Measurements from ENCODE around the gene KRT86.

KRT86 gene

GRCh38 chr12:52323001-52323400, 48.6 kb downstream of the KRT86 start:
- Histone ChIP-seq H4K20me1 (ENCODE audit: insufficient read depth, low read length) (no peaks in the 10 kb centered on the region), H3K79me2 (ENCODE audit: low read length) (no peaks in the 10 kb centered on the region), H3K9me3 (ENCODE audit: insufficient read depth, low read length) (no peaks in the 10 kb centered on the region), H3K27ac (ENCODE audit: low read length) (no peak overlapping the region), H3K36me3 (replicated peaks; ENCODE audit: low read depth, low read length) (no peaks in the 10 kb centered on the region), H3K4me2 (ENCODE audit: low read length) (no peak overlapping the region), H3K27me3 (ENCODE audit: low read depth, low read length) (peaks cover 52% of the 10 kb centered on the region), H2AFZ (ENCODE audit: low read depth, low read length) (no peak overlapping the region), H3K9ac (ENCODE audit: low read length) (no peak overlapping the region), H3K4me3 (ENCODE audit: low read length) (no peak overlapping the region), H3K4me1 (ENCODE audit: low read length) (peaks cover 12% of the 10 kb centered on the region)
- no peak for TF ChIP-seq CTCF (IDR thresholded peaks at IDR 0.05; ENCODE audit: low read depth, low read length)
- no peak for TF ChIP-seq EZH2phosphoT487 (IDR thresholded peaks at IDR 0.05; ENCODE audit: low read depth)

- H3K36me3 ChIP-seq (replicated peaks; ENCODE audit: low read depth, low read length) = no peaks in the 10 kb centered on the region
- peaks cover 52% of the 10 kb centered on the region for H3K27me3 ChIP-seq (ENCODE audit: low read depth, low read length)
Observed at GRCh38 chr12:52323416-52324152, 49.1 kb downstream of the KRT86 start.

GRCh38 chr12:52324153-52324444, 49.7 kb downstream of the KRT86 start:
- no peaks in the 10 kb centered on the region for H3K36me3 ChIP-seq (replicated peaks; ENCODE audit: low read depth, low read length)
- H3K4me2 ChIP-seq (ENCODE audit: low read length) = no peak overlapping the region
- H3K9me3 ChIP-seq (ENCODE audit: insufficient read depth, low read length) = no peaks in the 10 kb centered on the region
- TF ChIP-seq EZH2phosphoT487 (IDR thresholded peaks at IDR 0.05; ENCODE audit: low read depth) (no peak), CTCF (IDR thresholded peaks at IDR 0.05; ENCODE audit: low read depth, low read length) (no peak)
- H4K20me1 ChIP-seq (ENCODE audit: insufficient read depth, low read length) = no peaks in the 10 kb centered on the region
- no peak overlapping the region for H3K9ac ChIP-seq (ENCODE audit: low read length)
- H2AFZ ChIP-seq (ENCODE audit: low read depth, low read length) = no peak overlapping the region
- no peak overlapping the region for H3K27ac ChIP-seq (ENCODE audit: low read length)
- H3K79me2 ChIP-seq (ENCODE audit: low read length) = no peaks in the 10 kb centered on the region
- H3K4me1 ChIP-seq (ENCODE audit: low read length) = peaks cover 15% of the 10 kb centered on the region
- H3K27me3 ChIP-seq (ENCODE audit: low read depth, low read length) = peaks cover 52% of the 10 kb centered on the region
- H3K4me3 ChIP-seq (ENCODE audit: low read length) = no peak overlapping the region

More at GRCh38 chr12:52323416-52324152, 49.1 kb downstream of the KRT86 start:
- peaks cover 15% of the 10 kb centered on the region for H3K4me1 ChIP-seq (ENCODE audit: low read length)
- no peaks in the 10 kb centered on the region for H3K9me3 ChIP-seq (ENCODE audit: insufficient read depth, low read length)
- H3K79me2 ChIP-seq (ENCODE audit: low read length) = no peaks in the 10 kb centered on the region
- TF ChIP-seq CTCF (IDR thresholded peaks at IDR 0.05; ENCODE audit: low read depth, low read length) (no peak), EZH2phosphoT487 (IDR thresholded peaks at IDR 0.05; ENCODE audit: low read depth) (no peak)
- H2AFZ ChIP-seq (ENCODE audit: low read depth, low read length) = no peak overlapping the region
- H4K20me1 ChIP-seq (ENCODE audit: insufficient read depth, low read length) = no peaks in the 10 kb centered on the region
- H3K4me2 ChIP-seq (ENCODE audit: low read length) = no peak overlapping the region
- H3K27ac ChIP-seq (ENCODE audit: low read length) = no peak overlapping the region
- H3K4me3 ChIP-seq (ENCODE audit: low read length) = no peak overlapping the region
- no peak overlapping the region for H3K9ac ChIP-seq (ENCODE audit: low read length)

- Histone ChIP-seq H4K20me1 (ENCODE audit: insufficient read depth, low read length) (no peaks in the 10 kb centered on the region), H3K9ac (ENCODE audit: low read length) (no peak overlapping the region), H3K4me1 (ENCODE audit: low read length) (peaks cover 15% of the 10 kb centered on the region), H3K79me2 (ENCODE audit: low read length) (no peaks in the 10 kb centered on the region), H3K4me2 (ENCODE audit: low read length) (peak overlapping the region; percentile 74), H3K4me3 (ENCODE audit: low read length) (peak overlapping the region; percentile 51), H3K27me3 (ENCODE audit: low read depth, low read length) (peaks cover 35% of the 10 kb centered on the region), H3K27ac (ENCODE audit: low read length) (no peak overlapping the region), H2AFZ (ENCODE audit: low read depth, low read length) (peak overlapping the region; percentile 40; the same call in 1 of the 2 replicates), H3K36me3 (replicated peaks; ENCODE audit: low read depth, low read length) (no peaks in the 10 kb centered on the region), H3K9me3 (ENCODE audit: insufficient read depth, low read length) (no peaks in the 10 kb centered on the region)
- TF ChIP-seq EZH2phosphoT487 (IDR thresholded peaks at IDR 0.05; ENCODE audit: low read depth) (no peak), CTCF (IDR thresholded peaks at IDR 0.05; ENCODE audit: low read depth, low read length) (peak; percentile 99)
Observed at GRCh38 chr12:52327052-52327829, 52.8 kb downstream of the KRT86 start.

Measured in OCI-LY3 (cell line).